Eye (tissue), 1 donor: ENCODE measurements around the gene PAGE1.
A peak's percentile ranks its signal among the peaks of the same experiment; 100 is the strongest.
"Not testable (repeated sequence)": the region's sequence is repeated elsewhere in the genome, so short reads cannot be mapped to it uniquely, and the experiment has no call there.

ENCODE experiments used
- DNase-seq: peaks from one replicate; pipeline ENCODE4 v3.0.0-alpha.2; 2015

Gene PAGE1, protein sequence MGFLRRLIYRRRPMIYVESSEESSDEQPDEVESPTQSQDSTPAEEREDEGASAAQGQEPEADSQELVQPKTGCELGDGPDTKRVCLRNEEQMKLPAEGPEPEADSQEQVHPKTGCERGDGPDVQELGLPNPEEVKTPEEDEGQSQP

DNA sequence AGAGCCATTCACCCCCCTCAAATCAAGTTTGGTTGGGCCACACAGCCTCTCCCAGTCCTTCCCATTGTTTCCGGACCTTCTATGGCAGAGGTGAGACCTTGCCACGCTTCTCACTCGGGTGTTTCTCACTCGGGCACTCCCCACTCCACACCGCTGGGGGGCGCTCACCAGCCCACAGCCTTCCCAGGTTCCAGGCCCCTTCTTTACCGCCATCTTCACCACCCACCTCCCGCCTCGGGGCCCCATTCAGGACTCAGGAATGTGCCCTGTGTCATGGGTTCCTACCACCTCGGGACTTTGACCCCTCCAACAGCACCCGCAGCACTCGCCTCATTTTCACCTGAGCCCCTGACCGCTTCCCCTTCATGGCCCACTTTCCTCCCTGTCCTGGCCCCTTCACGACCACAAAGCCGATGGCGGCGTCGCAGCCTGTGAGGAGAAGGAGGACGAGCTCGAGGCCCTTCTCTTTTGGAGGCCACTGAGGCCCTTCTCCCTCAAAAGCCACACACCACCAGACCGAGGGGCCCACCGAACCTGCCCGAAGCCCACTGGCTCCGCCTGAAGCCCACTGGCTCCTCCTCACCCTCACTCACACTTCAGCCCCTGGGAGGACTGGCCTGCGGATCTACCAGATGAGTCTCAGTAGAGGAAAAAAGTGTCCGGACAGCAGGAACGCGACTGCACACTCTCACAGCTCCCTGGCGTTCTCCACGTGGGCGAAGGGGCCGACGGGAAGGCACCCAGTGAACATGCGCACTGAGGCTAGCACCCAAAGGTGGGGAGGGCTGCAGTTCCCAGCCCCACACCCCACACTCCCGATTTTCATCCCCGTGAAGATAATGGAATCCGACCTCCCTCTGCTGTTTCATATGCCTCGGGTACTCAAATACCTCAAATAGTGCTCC lies at the start of gene PAGE1:
TSS of gene PAGE1 (minus strand) at position 709 of the 905 bp plus-strand sequence. CDS start 1,214 bp downstream, outside the sequence.
- no peak for DNase-seq

DNA sequence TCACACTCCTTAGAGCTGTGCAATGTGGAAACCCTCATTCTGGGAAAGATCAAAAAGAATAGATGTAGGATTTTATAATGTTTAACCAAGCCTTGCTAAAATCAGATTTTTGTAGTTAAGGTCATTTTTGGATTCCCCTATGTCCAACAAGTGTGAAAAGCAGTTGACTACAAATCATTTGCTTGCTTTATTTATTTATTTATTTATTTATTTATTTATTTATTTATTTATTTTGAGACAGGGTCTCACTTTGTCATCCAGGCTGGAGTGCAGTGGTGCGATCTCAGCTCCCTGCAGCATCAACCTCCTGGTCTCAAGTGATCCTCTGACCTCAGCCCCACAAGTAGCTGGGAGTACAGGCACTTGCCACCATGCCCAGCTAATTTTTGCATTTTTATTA lies 45.7 kb upstream of the PAGE1 start:
- not testable (repeated sequence) for DNase-seq

DNA sequence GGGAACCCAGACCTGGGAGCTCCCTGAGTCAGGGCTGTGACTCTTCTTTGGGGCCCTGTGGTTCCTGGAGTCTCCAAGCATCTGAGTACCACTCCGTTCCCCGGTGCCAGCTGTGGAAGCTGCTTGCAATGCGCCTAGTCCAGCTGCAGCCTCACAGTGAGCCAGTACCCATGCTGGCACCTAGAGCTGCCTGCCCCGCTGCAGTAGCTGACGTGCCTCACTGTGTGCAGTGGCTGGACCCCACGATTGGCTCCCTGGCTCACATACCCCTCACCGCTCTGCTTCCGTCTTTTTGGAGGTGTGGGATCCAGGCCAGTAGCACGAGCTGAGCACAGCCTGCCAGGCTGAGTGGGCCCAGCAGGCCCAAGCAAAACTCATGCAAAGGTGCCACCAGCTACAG lies 32.1 kb upstream of the PAGE1 start:
- no peak for DNase-seq

DNA sequence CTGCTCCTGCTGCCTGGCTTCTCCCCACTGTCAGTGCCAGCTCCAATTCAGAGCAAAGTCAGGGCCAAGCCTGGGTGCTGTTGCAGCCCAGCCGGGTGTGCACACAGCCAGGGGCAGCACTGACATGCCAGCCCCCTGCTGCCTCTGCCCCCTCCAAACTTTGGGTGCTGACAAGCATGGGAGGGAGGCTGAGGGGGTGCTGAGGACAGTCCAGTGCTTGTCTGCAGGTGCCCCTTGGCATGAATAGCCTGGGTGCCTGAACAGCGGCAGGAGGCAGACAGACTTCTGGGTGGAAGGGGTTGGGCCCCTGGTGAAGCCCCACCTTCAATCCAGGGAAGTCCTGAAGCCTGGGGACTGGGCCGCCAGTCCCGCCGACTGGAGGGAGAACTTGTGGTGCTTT lies 31.2 kb upstream of the PAGE1 start:
- DNase-seq, result no peak

DNA sequence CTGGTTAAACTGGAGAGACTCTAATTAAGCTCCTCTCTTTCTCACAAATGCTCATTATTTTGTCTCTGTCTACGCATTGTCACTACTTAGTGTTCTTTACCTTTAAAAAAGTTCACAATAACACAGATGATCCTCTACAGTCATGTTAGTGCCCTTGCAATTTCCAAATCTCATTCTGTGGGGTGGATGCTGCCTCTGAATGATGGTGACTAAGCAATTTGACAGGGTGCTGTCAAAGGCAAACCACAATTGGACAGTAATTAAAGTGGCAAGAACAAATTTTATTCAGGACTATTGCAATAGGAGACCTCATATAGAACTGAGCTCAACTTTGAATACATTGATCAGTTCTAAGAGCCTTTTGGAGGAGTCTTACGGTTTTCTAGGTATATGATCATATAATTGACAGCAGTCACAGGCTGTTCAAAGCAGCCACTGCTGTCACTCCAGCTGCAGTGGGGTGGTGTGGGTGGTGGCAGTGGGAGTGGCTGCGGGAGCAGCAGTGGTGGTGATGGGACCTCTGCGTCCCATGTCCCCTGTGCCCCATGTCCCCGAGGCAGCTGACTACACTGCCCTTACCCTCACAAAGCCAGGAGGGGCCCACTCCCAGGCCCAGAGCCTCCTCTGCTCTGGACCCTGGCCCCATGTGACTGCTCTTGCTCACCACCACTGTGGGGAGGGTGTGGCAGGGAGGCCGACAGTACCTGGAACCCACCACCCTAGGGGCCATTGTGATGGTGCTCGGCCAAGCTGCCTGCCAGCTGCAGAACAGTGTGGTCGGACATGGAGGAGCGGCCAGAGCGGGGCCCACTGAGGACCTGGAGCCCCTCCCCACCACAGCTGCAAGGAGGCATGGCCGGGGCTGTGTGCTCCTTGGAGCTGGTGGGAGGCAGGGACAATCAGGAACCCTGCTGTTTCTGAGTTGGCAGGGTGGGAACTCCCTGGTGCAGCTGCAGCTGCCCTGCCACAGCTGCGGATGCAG lies 30.4 kb upstream of the PAGE1 start:
- DNase-seq, result no peak

DNA sequence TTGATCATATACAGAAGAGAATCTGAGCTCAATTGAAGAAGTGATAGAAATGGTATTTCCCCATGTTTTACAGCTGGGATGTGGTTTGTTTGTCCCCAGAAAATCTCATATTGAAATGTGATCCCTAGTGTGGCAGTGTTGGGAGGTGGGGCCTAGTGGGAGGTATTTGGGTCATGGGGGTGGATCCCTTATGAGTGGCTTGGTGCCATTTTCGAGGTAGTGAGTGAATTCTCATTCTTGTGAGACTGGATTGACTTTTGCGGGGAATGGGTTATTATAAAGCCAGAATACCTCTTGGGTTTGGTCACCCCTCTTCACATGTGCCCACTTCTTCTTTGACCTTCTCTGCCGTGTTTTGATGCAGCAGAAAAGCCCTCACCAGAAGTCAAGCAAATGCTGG lies 29.6 kb upstream of the PAGE1 start:
- DNase-seq, result no peak

DNA sequence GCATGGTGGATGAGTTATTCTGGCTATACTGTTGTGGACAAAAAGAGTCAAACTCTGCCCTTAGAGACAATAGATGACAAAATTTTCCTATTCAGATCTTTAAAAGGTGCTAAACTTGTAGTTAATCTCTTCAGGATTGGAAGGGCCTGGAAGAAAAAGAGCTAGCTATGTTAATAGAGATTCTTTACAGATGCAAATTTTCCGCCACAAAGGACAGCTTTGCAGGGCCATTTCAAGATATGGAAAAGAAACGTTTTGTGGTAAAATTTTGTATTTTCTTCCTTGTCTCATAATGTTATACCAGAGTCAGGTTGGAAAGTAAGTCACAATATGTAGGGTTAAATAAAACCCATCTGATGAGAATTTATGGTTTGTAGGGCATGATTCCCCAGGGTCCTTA lies 24.3 kb upstream of the PAGE1 start:
- DNase-seq, result not testable (repeated sequence)

DNA sequence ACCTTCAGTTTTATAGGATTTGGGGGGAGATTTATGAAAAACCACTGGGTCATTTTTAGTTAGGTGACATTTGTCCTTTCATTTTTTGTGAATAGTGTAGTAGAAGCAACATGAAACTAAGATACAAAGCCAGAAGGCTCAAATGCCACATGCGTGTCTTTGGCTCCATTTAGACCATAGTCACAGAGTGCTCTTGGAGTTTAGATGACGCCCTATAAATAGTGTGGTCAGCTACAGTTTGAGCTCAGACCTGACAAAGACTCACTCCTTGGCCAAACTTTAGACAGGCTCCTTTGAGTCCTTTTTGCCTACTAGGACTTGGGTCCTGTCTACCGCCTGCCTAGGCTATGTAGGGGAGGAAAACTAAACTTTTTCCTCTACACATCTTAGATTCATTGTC lies 16.8 kb upstream of the PAGE1 start:
- no peak for DNase-seq

DNA sequence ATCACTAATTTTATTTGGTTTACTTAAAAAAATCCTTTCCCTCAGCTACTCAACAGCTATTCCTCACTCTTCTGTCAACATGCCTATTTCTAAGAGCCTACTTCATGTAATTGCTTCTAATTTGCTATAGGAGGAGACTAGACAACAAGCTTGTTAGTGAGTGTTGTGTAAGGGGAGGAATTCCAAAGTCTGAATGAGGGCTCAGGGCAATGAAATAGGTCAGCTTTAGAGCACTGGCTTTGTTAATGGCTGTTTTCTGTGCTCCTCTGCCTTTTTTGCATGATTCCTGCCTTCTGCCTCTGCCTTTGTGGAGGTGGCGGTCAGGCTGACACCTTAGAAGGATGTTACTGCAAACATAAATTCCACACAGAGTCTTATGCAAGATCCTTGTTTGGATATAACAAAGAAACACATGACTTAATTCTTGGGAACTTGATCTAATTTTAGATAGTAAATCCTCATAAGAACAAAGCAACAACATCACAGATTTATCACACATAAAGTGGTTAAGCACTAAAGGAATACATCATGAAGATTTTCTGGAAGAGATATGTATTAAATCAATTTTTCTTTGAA lies 15.0 kb upstream of the PAGE1 start:
- DNase-seq, result peak; percentile 40

DNA sequence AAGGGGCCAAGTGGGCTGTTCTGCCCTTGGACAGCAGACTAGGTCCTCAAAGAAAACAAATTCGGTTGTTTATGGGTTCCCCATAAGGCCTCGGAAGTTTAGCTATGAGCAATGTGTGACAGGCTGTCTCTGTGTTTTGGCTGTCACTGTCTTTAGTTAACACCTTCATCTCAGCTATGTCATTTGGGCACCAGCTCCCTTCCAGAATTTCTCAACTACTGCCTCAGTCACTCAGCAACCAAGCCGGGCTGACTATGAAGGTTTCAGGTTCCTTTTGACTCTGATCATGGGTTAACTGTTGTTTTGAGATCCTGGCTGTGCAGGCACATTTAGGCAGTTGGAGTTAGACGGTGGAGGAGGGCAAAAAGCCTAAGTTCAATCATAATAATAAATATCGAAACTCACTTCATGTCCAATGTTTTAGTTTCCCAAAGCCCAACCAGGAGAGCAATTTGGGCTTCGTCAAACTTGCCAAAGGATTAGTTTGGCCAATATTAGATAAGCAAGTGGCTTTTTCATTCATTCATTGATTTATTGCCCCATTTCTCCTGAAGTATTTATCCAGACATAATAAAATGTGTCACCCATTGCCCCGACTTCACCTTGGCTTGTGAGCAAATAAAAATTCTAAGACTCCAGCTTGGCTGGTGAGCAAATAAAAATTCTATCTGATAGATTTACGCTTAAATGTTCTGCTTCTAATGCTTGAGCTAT lies 9.1 kb upstream of the PAGE1 start:
- no peak for DNase-seq

DNA sequence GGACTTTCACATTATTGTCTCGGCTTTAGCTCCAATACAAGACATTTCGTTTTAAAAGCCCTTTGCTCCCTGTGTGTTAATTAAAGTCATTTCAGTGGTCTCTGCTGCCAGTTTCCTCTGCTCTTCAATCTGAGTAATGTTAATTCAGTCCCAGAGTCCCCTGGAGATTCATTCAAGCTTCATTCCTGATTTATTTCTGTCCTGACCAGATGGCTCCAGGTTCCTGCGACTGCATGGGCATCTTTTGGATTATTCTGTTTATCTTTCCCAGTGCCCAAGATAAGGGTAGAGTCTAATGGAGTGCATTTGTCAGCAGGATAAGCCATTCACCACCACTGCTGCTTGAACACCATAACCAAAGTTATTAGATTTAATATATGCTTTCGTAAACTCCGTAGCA lies 6.1 kb upstream of the PAGE1 start:
- DNase-seq, result no peak

DNA sequence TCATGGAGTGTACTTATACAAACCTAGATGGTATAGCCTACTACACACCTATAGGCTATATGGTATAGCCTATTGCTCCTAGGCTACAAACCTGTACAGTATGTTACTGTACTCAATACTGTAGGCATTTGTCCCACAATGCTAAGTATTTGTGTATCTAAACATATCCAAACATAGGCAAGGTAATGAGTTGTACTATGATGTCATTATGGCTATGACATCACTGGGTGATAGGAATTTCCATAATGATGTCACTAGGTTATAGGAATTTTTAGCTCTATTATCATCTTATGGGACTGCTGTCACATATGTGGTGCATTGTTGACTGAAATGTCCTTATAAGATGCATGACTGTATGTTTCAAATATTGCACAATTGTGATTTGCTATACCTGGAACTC lies 5.5 kb upstream of the PAGE1 start:
- DNase-seq, result no peak

DNA sequence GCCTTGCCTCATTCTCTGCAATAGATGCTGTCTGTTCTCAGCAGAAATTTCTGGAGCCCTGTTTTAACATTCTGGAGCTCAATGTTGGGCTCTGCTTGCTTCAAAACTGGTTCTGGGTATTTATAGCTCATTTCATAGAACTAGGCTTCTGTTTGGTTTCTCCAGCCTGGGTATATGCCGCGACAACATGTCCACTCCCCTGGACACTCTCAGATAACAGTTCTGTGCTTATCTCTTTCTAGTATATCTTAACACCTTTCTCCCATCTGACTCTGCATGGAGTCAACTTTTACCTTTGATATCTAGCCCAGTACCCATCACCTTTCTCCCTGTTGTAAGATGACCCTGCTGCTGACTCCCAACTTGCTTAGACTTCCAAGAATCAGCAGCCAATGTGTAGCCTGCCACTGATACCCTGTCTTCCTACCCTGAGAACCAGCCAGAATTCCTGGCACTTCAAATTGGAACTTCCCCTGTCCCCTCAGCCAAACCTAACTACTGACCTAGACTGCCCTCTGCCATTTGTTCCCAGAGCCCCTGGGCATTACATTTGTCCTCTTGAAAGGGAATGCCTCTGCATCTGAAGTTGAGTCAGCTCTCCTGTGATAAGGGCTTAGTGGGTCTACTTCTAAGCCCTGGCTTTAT lies 20.6 kb downstream of the PAGE1 start:
- DNase-seq, result no peak

DNA sequence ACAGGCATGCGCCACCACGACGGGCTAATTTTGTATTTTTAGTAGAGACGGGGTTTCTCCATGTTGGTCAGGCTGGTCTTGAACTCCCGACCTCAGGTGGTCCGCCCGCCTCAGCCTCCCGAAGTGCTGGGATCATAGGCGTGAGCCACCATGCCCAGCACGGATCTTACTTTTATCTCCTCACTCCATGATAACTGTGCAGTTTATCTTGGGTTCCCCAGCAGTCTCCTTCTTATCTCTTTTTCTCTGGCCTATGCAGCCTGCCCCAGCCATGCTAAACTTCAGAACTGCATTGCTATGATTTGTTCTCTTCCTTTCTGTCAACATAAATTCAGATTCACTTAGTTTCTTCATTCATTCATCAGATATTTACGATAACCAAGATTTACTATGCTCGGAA lies 22.4 kb downstream of the PAGE1 start:
- DNase-seq, result no peak

DNA sequence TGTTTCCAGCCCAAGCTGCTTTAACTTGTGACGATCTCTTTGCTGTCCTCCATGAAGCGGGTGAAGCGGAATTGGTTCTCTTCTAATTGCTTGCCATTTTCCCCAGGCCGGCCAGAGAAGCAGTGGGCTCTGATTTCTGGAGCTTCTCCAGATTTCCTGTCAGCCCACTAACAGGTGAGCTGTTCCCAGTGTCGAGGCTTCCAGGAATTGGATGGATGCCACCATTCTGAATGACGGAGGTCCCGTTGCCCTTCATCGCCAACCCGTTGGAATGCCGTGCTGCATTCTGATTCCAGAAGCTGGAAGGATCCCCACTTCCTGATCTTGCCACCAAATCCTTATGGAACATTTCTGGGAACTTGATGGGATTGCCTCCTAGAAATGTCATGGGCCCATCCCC lies 31.0 kb downstream of the PAGE1 start:
- DNase-seq, result no peak

DNA sequence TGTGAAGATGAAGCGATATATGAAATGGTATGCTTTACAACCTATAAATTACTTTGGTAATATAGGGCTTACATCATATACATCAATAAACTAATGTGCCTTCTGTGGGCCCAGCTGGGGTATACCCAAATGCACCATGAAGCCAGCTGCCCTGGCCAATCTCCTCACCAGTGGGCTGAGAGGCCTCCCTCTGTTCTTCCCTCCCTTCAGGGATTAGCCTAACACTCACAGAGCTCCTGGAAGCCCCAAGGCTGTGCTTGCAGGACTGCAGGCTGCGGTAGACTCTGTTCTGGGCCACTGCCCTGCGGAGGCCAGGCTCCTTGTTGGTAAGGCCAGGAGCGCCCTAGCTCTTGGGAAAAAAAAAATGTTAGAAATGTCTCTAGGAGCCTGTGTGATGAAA lies 33.9 kb downstream of the PAGE1 start:
- no peak for DNase-seq

DNA sequence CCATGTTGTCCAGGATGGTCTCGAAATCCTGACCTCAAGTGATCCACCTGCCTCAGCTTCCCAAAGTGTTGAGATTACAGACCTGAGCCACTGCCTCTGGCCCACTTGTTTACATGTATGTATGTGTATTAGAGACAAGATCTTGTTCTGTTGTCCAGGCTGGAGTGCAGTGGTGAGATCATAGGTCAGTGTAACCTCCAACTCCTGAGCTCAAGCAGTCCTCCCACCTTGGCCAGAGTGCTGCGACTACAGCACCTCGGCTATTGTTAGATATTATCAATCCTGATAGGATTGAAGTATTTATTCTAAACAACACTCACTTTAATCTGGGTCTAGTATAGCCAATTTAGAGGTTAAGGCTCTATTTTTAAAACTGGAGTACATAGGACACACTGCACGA lies 36.0 kb downstream of the PAGE1 start:
- DNase-seq, result no peak

DNA sequence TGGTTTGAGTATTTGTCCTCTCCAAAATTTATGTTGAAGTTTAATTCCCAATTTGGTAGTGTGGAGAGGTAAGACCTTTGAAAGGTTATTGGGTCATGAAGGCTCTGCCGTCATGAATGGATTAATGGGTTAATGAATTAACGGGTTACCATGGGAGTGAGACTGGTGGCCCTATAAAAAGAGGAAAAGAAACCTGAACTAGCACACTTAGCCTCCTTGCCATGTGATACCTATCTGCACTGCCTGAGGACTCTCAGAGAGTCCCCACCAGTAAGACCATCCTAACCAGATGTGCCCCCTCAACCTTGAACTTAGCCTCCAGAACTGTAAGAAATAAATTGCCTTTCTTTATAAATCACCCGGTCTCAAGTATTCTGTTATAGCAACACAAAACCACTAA lies 39.3 kb downstream of the PAGE1 start:
- DNase-seq, result no peak

DNA sequence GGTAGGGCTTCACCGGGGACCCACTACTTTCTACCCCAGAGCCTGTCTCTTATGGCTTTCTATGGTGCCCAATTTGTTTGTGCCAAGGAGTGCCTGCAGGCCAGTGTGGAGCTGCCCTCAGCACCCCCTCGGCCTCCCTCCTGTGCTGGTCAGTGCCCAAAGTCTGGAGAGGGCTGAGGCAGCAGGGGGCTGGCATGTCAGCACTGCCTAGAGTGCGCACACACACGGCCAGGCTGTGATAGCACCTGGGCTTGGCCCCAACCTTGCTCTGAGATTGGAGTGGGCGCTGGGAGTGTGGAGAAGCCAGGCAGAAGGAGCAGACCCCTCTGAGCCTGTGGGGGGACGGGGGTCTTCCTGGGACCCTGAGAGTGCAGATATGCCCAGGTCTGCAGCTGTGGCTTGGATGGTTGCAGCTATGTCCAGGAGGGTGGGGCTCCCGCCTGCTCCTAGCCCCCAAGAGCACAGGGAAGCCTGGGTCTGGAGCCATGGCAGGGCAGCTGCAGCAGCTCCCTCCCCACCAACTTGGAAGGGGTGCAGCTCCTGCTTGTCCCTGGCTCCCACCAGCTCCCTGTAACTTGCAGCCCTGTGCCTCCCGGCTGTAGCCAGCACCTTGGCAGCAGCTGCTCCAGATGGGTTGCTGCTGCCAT lies 50.7 kb downstream of the PAGE1 start:
- DNase-seq, result no peak
